Femur (tissue), 1 donor: ENCODE data around the gene LBHD1.
"Not testable (repeated sequence)": the region's sequence is repeated elsewhere in the genome, so short reads cannot be mapped to it uniquely, and the experiment has no call there.

Experiments used
- DNase-seq: peaks from one replicate; pipeline ENCODE4 v3.0.0-alpha.2; 2017

LBHD1 gene

GRCh38 chr11:62671608-62672389 lies at the start of gene LBHD1, which contains the start of gene UQCC3:
LBHD1 (minus strand) TSS chr11:62672267; CDS start chr11:62670031, 2,236 bp downstream.
UQCC3 (plus strand) TSS chr11:62671673; CDS start chr11:62671746, 73 bp downstream.
- DNase-seq: peak; percentile 86

- DNase-seq: no peak
These were observed 47.4 kb upstream of the LBHD1 start for GRCh38 chr11:62719302-62719978.

- DNase-seq: no peak
These were observed 44.7 kb upstream of the LBHD1 start for GRCh38 chr11:62716816-62717215.

GRCh38 chr11:62716206-62716605 lies 44.1 kb upstream of the LBHD1 start:
- no peak for DNase-seq

- DNase-seq: no peak
These were observed 43.4 kb upstream of the LBHD1 start for GRCh38 chr11:62715150-62716130.

GRCh38 chr11:62713343-62713742 lies 41.3 kb upstream of the LBHD1 start:
- DNase-seq: no peak

GRCh38 chr11:62712861-62713260 lies 40.8 kb upstream of the LBHD1 start:
- DNase-seq: no peak

GRCh38 chr11:62712276-62712812 lies 40.3 kb upstream of the LBHD1 start:
- DNase-seq: no peak

- DNase-seq: peak; percentile 47
These were observed 37.9 kb upstream of the LBHD1 start for GRCh38 chr11:62710001-62710345.

GRCh38 chr11:62709247-62710000 lies 37.4 kb upstream of the LBHD1 start:
- DNase-seq: peak; percentile 99

- DNase-seq: peak; percentile 44
These were observed 36.7 kb upstream of the LBHD1 start for GRCh38 chr11:62708793-62709192.

- DNase-seq: peak; percentile 46
These were observed 36.3 kb upstream of the LBHD1 start for GRCh38 chr11:62708392-62708791.

GRCh38 chr11:62707277-62707861 lies 35.3 kb upstream of the LBHD1 start, which contains the start of the genes BSCL2 and GNG3:
BSCL2 (minus strand) TSS chr11:62707424; CDS start chr11:62707195, 229 bp downstream.
GNG3 (plus strand) TSS chr11:62707676; CDS start chr11:62708296, 620 bp downstream.
- peak; percentile 49 for DNase-seq

GRCh38 chr11:62706850-62707247 lies 34.8 kb upstream of the LBHD1 start:
- DNase-seq: no peak

- DNase-seq: peak; percentile 97
These were observed 34.1 kb upstream of the LBHD1 start for GRCh38 chr11:62705880-62706849.

- DNase-seq: no peak
These were observed 33.3 kb upstream of the LBHD1 start for GRCh38 chr11:62705413-62705812.

GRCh38 chr11:62703921-62704320 lies 31.9 kb upstream of the LBHD1 start:
- not testable (repeated sequence) for DNase-seq

GRCh38 chr11:62702246-62702645 lies 30.2 kb upstream of the LBHD1 start:
- DNase-seq: no peak

GRCh38 chr11:62694455-62695167 lies 22.5 kb upstream of the LBHD1 start:
- DNase-seq: peak; percentile 84
